Transverse colon (tissue), 4 donors: ENCODE data around the gene LGALS9.
"Not testable (repeated sequence)": the region's sequence is repeated elsewhere in the genome, so short reads cannot be mapped to it uniquely, and the experiment has no call there.

Source experiments
- CTCF ChIP-seq, 5 experiments: fragments of 200-600 bp in 3 of 5; fragments of 450-650 bp in 2 of 5; sonication (generic) in 3 of 5; IDR thresholded peaks; 1 replicate in 2 of 5; 2 replicates in 3 of 5; pipeline ENCODE4 v1.5.1; 2016 to 2017; ENCODE audit warnings: antibody characterized with exemption in 5 of 5, inconsistent platforms in 3 of 5, mild to moderate bottlenecking in 2 of 5, moderate library complexity in 1 of 5
- EP300 ChIP-seq: sonication (generic); formaldehyde crosslinking; IDR thresholded peaks from one replicate; pipeline ENCODE4 v1.6.1; 2017; ENCODE audit warnings: antibody characterized with exemption, low read depth
- POLR2AphosphoS5 ChIP-seq, 3 donors: sonication (generic); formaldehyde crosslinking; IDR thresholded peaks; one replicate each; pipeline ENCODE4 v1.6.1; 2016; ENCODE audit warnings: antibody characterized with exemption in 3 of 3

- not testable (repeated sequence) for TF ChIP-seq CTCF (IDR thresholded peaks at IDR 0.05); POLR2AphosphoS5 (IDR thresholded peaks at IDR 0.05); EP300
Observed at GRCh38 chr17:27655525-27656111, 24.6 kb downstream of the LGALS9 start.
